MM.1S (cell line): ENCODE data around the gene SLC25A4.

Experiments
- DNase-seq: peaks from one replicate; pipeline ENCODE4 v3.0.0-alpha.2; 2015
- H2AFZ ChIP-seq: fragments of 300-600 bp; sonication (generic); 2 replicates; pipeline ENCODE4 v1.6.0; 2016; ENCODE audit warnings: antibody characterized with exemption, low read length
- H3F3A ChIP-seq: fragments of 300-600 bp; sonication (generic); 2 replicates; pipeline ENCODE4 v1.6.1; 2016; ENCODE audit warnings: mild to moderate bottlenecking, antibody characterized with exemption, low read length, moderate library complexity, mixed read lengths; ENCODE audit not compliant: insufficient read depth
- H3K27ac ChIP-seq: fragments of 300-600 bp; sonication (generic); 2 replicates; pipeline ENCODE4 v1.5.1; 2016; ENCODE audit warnings: mild to moderate bottlenecking, low read length
- H3K27me3 ChIP-seq: fragments of 300-600 bp; sonication (generic); replicated peaks from 2 replicates; pipeline ENCODE4 v1.6.0; 2016; ENCODE audit warnings: low read length; ENCODE audit not compliant: insufficient read depth
- H3K36me3 ChIP-seq: fragments of 300-600 bp; sonication (generic); replicated peaks from 2 replicates; pipeline ENCODE4 v1.6.1; 2016; ENCODE audit warnings: mild to moderate bottlenecking, low read length, mixed read lengths; ENCODE audit not compliant: insufficient read depth
- H3K4me1 ChIP-seq: fragments of 300-600 bp; sonication (generic); 2 replicates; pipeline ENCODE4 v1.6.1; 2016; ENCODE audit warnings: low read length, mixed read lengths
- H3K4me2 ChIP-seq: fragments of 300-600 bp; sonication (generic); 2 replicates; pipeline ENCODE4 v1.6.0; 2016; ENCODE audit warnings: low read depth, low read length
- H3K4me3 ChIP-seq: fragments of 300-600 bp; sonication (generic); 2 replicates; pipeline ENCODE4 v1.5.1; 2016; ENCODE audit warnings: low read length, mixed read lengths
- H3K79me2 ChIP-seq: fragments of 300-600 bp; sonication (generic); 2 replicates; pipeline ENCODE4 v1.6.1; 2016; ENCODE audit warnings: mixed run types, low read length, mixed read lengths
- H3K9ac ChIP-seq: fragments of 300-600 bp; sonication (generic); 2 replicates; pipeline ENCODE4 v1.6.1; 2016; ENCODE audit warnings: low read length, mixed read lengths
- H3K9me2 ChIP-seq: fragments of 300-600 bp; sonication (generic); replicated peaks from 2 replicates; pipeline ENCODE4 v1.6.1; 2016; ENCODE audit warnings: mild to moderate bottlenecking, low read length, mixed read lengths; ENCODE audit not compliant: insufficient read depth
- H3K9me3 ChIP-seq: fragments of 300-600 bp; sonication (generic); replicated peaks from 2 replicates; pipeline ENCODE4 v1.6.1; 2016; ENCODE audit warnings: mild to moderate bottlenecking, low read length, mixed read lengths; ENCODE audit not compliant: insufficient read depth
- H4K20me1 ChIP-seq: fragments of 300-600 bp; sonication (generic); 2 replicates; pipeline ENCODE4 v1.6.1; 2016; ENCODE audit warnings: mild to moderate bottlenecking, low read length, moderate library complexity, mixed read lengths; ENCODE audit not compliant: insufficient read depth
- EZH2 ChIP-seq: fragments of 300-600 bp; sonication (generic); optimal IDR thresholded peaks from 2 replicates; pipeline ENCODE3; 2017; ENCODE audit warnings: low read depth, mild to moderate bottlenecking, antibody characterized with exemption, low read length, mixed read lengths
- EZH2phosphoT487 ChIP-seq: fragments of 300-600 bp; sonication (generic); IDR thresholded peaks from 2 replicates; pipeline ENCODE4 v1.6.1; 2018; ENCODE audit warnings: antibody characterized with exemption, low read length
- TF ChIP-seq, protein P1 (sequence below): fragments of 300-600 bp; sonication (generic); IDR thresholded peaks from 2 replicates; pipeline ENCODE4 v1.5.1; 2016; ENCODE audit warnings: antibody characterized with exemption, low read length, mixed read lengths

The SLC25A4 gene

DNA sequence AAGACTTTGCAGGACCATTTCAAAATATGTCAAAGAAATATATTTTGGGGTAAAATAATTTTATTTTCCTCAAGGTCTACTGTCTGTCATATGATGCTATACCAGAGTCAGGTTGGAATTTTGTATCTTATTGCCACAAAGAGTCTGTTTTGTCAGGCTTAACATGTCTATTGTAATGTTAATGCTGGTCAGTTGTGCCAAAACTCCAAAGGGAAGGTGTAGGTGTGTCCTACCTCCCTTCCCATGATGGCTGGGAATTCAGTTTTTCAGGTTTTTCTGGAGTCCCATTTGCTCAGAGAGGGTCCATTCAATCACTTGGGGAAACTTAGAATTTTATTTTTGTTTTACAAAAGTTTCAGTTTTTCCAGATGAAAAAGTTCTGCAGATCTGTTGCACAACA, 33.3 kb upstream of the SLC25A4 start:
- Histone ChIP-seq H3K36me3 (no peaks in the 10 kb centered on the region), H3K79me2 (no peaks in the 10 kb centered on the region), H3K9me2 (no peaks in the 10 kb centered on the region), H3K27ac (no peak overlapping the region), H3K9ac (no peak overlapping the region), H2AFZ (no peak overlapping the region), H3K4me3 (no peak overlapping the region), H4K20me1 (no peaks in the 10 kb centered on the region), H3K9me3 (no peaks in the 10 kb centered on the region), H3K4me1 (peaks cover 11% of the 10 kb centered on the region; the same call in 1 of the 2 replicates), H3K4me2 (no peak overlapping the region), H3K27me3 (no peaks in the 10 kb centered on the region), H3F3A (no peaks in the 10 kb centered on the region)
- TF ChIP-seq EZH2phosphoT487 (no peak), EZH2 (no peak)
- TF ChIP-seq, protein P1, sequence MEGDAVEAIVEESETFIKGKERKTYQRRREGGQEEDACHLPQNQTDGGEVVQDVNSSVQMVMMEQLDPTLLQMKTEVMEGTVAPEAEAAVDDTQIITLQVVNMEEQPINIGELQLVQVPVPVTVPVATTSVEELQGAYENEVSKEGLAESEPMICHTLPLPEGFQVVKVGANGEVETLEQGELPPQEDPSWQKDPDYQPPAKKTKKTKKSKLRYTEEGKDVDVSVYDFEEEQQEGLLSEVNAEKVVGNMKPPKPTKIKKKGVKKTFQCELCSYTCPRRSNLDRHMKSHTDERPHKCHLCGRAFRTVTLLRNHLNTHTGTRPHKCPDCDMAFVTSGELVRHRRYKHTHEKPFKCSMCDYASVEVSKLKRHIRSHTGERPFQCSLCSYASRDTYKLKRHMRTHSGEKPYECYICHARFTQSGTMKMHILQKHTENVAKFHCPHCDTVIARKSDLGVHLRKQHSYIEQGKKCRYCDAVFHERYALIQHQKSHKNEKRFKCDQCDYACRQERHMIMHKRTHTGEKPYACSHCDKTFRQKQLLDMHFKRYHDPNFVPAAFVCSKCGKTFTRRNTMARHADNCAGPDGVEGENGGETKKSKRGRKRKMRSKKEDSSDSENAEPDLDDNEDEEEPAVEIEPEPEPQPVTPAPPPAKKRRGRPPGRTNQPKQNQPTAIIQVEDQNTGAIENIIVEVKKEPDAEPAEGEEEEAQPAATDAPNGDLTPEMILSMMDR: no peak
- DNase-seq: no peak

GRCh38 chr4:185110375-185110823, 32.7 kb upstream of the SLC25A4 start:
- H3K27me3 ChIP-seq: no peaks in the 10 kb centered on the region
- DNase-seq: no peak
- no peaks in the 10 kb centered on the region for H3K36me3 ChIP-seq
- H4K20me1 ChIP-seq: no peaks in the 10 kb centered on the region
- no peaks in the 10 kb centered on the region for H3K9me2 ChIP-seq
- H3K9ac ChIP-seq: no peak overlapping the region
- H2AFZ ChIP-seq: no peak overlapping the region
- H3K27ac ChIP-seq: no peak overlapping the region
- no peaks in the 10 kb centered on the region for H3K79me2 ChIP-seq
- no peaks in the 10 kb centered on the region for H3F3A ChIP-seq
- TF ChIP-seq EZH2phosphoT487: no peak
- no peak for TF ChIP-seq EZH2
- no peaks in the 10 kb centered on the region for H3K9me3 ChIP-seq
- H3K4me1 ChIP-seq: peaks cover 11% of the 10 kb centered on the region; the same call in 1 of the 2 replicates
- no peak overlapping the region for H3K4me2 ChIP-seq
- H3K4me3 ChIP-seq: no peak overlapping the region

GRCh38 chr4:185112104-185112503, 31.0 kb upstream of the SLC25A4 start:
- peak; percentile 15 for DNase-seq
- H3K27ac ChIP-seq: no peak overlapping the region
- H3K4me2 ChIP-seq: no peak overlapping the region

DNA sequence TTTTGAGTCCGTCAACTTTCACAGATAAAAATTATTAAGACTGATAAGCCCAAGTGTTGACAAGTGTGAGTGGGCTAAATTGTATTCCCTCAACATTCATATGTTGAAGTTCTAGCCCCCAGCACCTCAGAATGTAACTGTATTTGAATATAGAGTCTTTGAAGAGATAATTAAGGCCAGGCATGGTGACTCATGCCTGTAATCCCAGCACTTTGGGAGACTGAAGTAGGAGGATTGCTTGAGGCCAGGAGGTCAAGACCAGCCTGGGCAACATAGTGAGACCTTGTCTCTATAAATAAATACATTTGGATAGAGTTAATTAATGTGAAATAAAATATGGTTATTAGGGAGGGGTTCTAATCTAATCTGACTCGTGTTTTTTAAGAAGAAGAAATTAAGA, 29.7 kb upstream of the SLC25A4 start:
- H3K79me2 ChIP-seq: no peaks in the 10 kb centered on the region
- no peak overlapping the region for H3K9ac ChIP-seq
- peaks cover 11% of the 10 kb centered on the region; the same call in 1 of the 2 replicates for H3K4me1 ChIP-seq
- no peak overlapping the region for H2AFZ ChIP-seq
- H3F3A ChIP-seq: no peaks in the 10 kb centered on the region
- TF ChIP-seq, protein P1: no peak
- TF ChIP-seq EZH2phosphoT487: no peak
- no peak for TF ChIP-seq EZH2
- no peaks in the 10 kb centered on the region for H3K36me3 ChIP-seq
- H3K9me3 ChIP-seq: no peaks in the 10 kb centered on the region
- H3K27ac ChIP-seq: no peak overlapping the region
- H4K20me1 ChIP-seq: no peaks in the 10 kb centered on the region
- no peak overlapping the region for H3K4me2 ChIP-seq
- no peaks in the 10 kb centered on the region for H3K27me3 ChIP-seq
- no peaks in the 10 kb centered on the region for H3K9me2 ChIP-seq
- no peak overlapping the region for H3K4me3 ChIP-seq
- DNase-seq: no peak

More at GRCh38 chr4:185112104-185112503, 31.0 kb upstream of the SLC25A4 start:
- H2AFZ ChIP-seq: no peak overlapping the region
- peaks cover 11% of the 10 kb centered on the region; the same call in 1 of the 2 replicates for H3K4me1 ChIP-seq
- H3F3A ChIP-seq: no peaks in the 10 kb centered on the region
- H3K4me3 ChIP-seq: no peak overlapping the region
- no peaks in the 10 kb centered on the region for H4K20me1 ChIP-seq
- H3K27me3 ChIP-seq: no peaks in the 10 kb centered on the region
- H3K9ac ChIP-seq: no peak overlapping the region
- no peaks in the 10 kb centered on the region for H3K79me2 ChIP-seq
- TF ChIP-seq, protein P1: no peak
- TF ChIP-seq EZH2phosphoT487 (no peak), EZH2 (no peak)
- H3K36me3 ChIP-seq: no peaks in the 10 kb centered on the region
- no peaks in the 10 kb centered on the region for H3K9me3 ChIP-seq
- H3K9me2 ChIP-seq: no peaks in the 10 kb centered on the region
